ENCODE results near the gene SLC34A1. TPM values are rescaled to one million over a fixed set of nuclear protein-coding genes. Genes with fewer than 3 reads are reported as not detected.
A peak's percentile ranks its signal among the peaks of the same experiment; 100 is the strongest.

The SLC34A1 gene
- total and polyA plus RNA-seq, 2 experiments from 2014 or later = not detected

DNA sequence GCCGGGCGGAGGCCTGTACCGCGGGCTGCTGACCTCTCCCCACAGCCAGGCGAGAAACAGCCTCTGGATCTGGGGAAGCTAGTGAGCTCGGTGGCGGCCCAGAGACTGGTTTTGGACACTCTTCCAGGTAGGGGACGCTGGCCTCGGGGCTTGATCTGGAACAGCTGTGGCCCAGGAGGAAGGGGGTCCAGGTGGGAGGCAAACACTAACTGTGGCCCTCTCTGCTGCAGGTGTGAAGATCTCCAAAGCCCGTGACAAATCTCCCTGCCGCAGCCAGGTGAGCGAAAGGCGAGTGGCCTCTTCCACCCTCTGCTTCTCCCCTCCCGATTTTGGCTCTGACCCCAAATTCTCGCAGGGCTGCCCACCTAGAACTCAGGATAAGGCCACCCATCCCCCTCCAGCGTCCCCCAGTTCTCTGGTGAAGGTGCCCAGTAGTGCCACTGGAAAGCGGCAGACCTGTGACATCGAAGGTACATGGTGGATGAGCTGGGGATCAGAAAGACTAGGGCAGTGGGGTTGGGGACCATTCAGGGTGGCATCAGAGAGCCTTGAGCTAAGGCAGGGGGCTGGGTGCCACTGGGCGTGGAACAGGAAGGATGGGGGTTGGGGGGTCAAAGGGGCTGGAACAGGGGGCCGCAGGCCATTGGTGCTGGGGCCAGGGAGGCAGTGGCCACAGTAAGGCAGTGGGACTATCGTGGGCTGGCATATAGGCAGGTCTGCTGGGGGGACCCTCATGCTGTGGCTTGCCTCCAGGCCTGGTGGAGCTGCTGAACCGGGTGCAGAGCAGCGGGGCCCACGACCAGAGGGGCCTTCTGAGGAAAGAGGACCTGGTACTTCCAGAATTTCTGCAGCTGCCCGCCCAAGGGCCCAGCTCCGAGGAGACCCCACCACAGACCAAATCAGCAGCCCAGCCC, 12.9 kb upstream of the SLC34A1 start:
- no peaks in the 10 kb centered on the region for H3K9me2 ChIP-seq (ENCODE audit: insufficient read depth)
- DNase-seq (ENCODE audit: low spot score) (no peak), ATAC-seq (no peak)
- TF ChIP-seq POLR2AphosphoS5 (IDR thresholded peaks at IDR 0.05; ENCODE audit: low read depth) (no peak; the same call in 1 of the 2 replicates), EZH2 (IDR thresholded peaks at IDR 0.05; ENCODE audit: low read depth, unreplicated experiment) (no peak), STAT1 (IDR thresholded peaks at IDR 0.05; ENCODE audit: unreplicated experiment) (no peak), CREB1 (CRISPR knock-in tag; IDR thresholded peaks at IDR 0.05; ENCODE audit: low read depth) (no peak), NANOG (IDR thresholded peaks at IDR 0.05; ENCODE audit: borderline replicate concordance) (no peak), ZNF331 (CRISPR knock-in tag; IDR thresholded peaks at IDR 0.05; ENCODE audit: low read depth) (no peak), EZH2phosphoT487 (IDR thresholded peaks at IDR 0.05; ENCODE audit: unreplicated experiment) (no peak)
- TF ChIP-seq, protein P1, sequence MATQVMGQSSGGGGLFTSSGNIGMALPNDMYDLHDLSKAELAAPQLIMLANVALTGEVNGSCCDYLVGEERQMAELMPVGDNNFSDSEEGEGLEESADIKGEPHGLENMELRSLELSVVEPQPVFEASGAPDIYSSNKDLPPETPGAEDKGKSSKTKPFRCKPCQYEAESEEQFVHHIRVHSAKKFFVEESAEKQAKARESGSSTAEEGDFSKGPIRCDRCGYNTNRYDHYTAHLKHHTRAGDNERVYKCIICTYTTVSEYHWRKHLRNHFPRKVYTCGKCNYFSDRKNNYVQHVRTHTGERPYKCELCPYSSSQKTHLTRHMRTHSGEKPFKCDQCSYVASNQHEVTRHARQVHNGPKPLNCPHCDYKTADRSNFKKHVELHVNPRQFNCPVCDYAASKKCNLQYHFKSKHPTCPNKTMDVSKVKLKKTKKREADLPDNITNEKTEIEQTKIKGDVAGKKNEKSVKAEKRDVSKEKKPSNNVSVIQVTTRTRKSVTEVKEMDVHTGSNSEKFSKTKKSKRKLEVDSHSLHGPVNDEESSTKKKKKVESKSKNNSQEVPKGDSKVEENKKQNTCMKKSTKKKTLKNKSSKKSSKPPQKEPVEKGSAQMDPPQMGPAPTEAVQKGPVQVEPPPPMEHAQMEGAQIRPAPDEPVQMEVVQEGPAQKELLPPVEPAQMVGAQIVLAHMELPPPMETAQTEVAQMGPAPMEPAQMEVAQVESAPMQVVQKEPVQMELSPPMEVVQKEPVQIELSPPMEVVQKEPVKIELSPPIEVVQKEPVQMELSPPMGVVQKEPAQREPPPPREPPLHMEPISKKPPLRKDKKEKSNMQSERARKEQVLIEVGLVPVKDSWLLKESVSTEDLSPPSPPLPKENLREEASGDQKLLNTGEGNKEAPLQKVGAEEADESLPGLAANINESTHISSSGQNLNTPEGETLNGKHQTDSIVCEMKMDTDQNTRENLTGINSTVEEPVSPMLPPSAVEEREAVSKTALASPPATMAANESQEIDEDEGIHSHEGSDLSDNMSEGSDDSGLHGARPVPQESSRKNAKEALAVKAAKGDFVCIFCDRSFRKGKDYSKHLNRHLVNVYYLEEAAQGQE (IDR thresholded peaks at IDR 0.05; ENCODE audit: unreplicated experiment) = no peak
- TF ChIP-seq, protein P2, sequence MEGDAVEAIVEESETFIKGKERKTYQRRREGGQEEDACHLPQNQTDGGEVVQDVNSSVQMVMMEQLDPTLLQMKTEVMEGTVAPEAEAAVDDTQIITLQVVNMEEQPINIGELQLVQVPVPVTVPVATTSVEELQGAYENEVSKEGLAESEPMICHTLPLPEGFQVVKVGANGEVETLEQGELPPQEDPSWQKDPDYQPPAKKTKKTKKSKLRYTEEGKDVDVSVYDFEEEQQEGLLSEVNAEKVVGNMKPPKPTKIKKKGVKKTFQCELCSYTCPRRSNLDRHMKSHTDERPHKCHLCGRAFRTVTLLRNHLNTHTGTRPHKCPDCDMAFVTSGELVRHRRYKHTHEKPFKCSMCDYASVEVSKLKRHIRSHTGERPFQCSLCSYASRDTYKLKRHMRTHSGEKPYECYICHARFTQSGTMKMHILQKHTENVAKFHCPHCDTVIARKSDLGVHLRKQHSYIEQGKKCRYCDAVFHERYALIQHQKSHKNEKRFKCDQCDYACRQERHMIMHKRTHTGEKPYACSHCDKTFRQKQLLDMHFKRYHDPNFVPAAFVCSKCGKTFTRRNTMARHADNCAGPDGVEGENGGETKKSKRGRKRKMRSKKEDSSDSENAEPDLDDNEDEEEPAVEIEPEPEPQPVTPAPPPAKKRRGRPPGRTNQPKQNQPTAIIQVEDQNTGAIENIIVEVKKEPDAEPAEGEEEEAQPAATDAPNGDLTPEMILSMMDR (conservative IDR thresholded peaks at IDR 0.05; ENCODE audit: low read depth in 2 of 2) = no peak
- TF ChIP-seq, protein P3, sequence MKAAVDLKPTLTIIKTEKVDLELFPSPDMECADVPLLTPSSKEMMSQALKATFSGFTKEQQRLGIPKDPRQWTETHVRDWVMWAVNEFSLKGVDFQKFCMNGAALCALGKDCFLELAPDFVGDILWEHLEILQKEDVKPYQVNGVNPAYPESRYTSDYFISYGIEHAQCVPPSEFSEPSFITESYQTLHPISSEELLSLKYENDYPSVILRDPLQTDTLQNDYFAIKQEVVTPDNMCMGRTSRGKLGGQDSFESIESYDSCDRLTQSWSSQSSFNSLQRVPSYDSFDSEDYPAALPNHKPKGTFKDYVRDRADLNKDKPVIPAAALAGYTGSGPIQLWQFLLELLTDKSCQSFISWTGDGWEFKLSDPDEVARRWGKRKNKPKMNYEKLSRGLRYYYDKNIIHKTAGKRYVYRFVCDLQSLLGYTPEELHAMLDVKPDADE (IDR thresholded peaks at IDR 0.05) = no peak
- peaks cover 11% of the 10 kb centered on the region for H3K36me3 Mint-ChIP-seq (ENCODE audit: low read depth)
- H3K36me3 ChIP-seq (ENCODE audit: insufficient read depth) = no peaks in the 10 kb centered on the region
- H3K27me3 ChIP-seq (ENCODE audit: insufficient read depth) = peaks cover 15% of the 10 kb centered on the region
- H3K4me3 Mint-ChIP-seq = peak overlapping the region; percentile 69
- no peaks in the 10 kb centered on the region; the same call in 1 of the 2 replicates for H4K20me1 ChIP-seq (replicated peaks; ENCODE audit: insufficient read depth)
- no peaks in the 10 kb centered on the region; the same call in 2 of the 3 replicates for H3K9me3 Mint-ChIP-seq
- no peak overlapping the region for H2AFZ ChIP-seq
- peaks cover 45% of the 10 kb centered on the region for H3K4me1 Mint-ChIP-seq
- 0 out of 2 replicates have a peak overlapping the region, but pooled peaks have one; percentile 63 for H3K27ac ChIP-seq (ENCODE audit: low read depth)
- H3K4me3 ChIP-seq = peak overlapping the region; percentile 59
- peaks cover 38% of the 10 kb centered on the region for H3K4me1 ChIP-seq (ENCODE audit: insufficient read depth)
- H3K4me2 ChIP-seq = peak overlapping the region; percentile 81
- H3K27ac Mint-ChIP-seq = no peak overlapping the region
- peaks cover 36% of the 10 kb centered on the region for H3K27me3 Mint-ChIP-seq (ENCODE audit: insufficient read depth, low read depth, poor library complexity)
- H3K79me2 ChIP-seq (replicated peaks; ENCODE audit: insufficient read depth) = no peaks in the 10 kb centered on the region
- H3F3A ChIP-seq (replicated peaks; ENCODE audit: low read depth) = 0 out of 2 replicates have a peak, but pooled peaks cover 14% of the 10 kb centered on the region

All from GM23338 (cell line).